Astrocyte (in vitro differentiated cells and primary cell): ENCODE data around the gene TRIP12. TPM values are rescaled to one million over a fixed set of nuclear protein-coding genes. Genes with fewer than 3 reads are reported as not detected.

ENCODE experiments used
- DNase-seq: peaks from one replicate; pipeline ENCODE4 v3.0.0-alpha.2; 2010; ENCODE audit warnings: low read depth
- FAIRE-seq: peaks from 2 replicates; lab custom pipeline; 2011; peaks lifted over from hg19 to GRCh38; lab: Jason Lieb, UNC
- H2AFZ ChIP-seq: 2 replicates; pipeline ENCODE4 v1.6.0; 2012; ENCODE audit warnings: low read depth, low read length, inconsistent platforms
- H3K27ac ChIP-seq: 2 replicates; pipeline ENCODE4 v1.5.1; 2011; ENCODE audit warnings: low read depth, low read length, inconsistent platforms
- H3K27me3 ChIP-seq: 2 replicates; pipeline ENCODE4 v1.6.0; 2011; ENCODE audit warnings: low read length, inconsistent platforms; ENCODE audit not compliant: insufficient read depth
- H3K36me3 ChIP-seq: 2 replicates; pipeline ENCODE4 v1.5.1; 2011; ENCODE audit warnings: low read length, inconsistent platforms; ENCODE audit not compliant: insufficient read depth
- H3K4me1 ChIP-seq: 2 replicates; pipeline ENCODE4 v1.5.1; 2011; ENCODE audit warnings: low read length, inconsistent platforms; ENCODE audit not compliant: insufficient read depth
- H3K4me2 ChIP-seq: 2 replicates; pipeline ENCODE4 v1.6.0; 2012; ENCODE audit warnings: low read length, inconsistent platforms
- H3K4me3 ChIP-seq: 2 replicates; pipeline ENCODE4 v1.5.1; 2011; ENCODE audit warnings: low read depth, mild to moderate bottlenecking, low read length, inconsistent platforms; ENCODE audit not compliant: insufficient read depth
- H3K79me2 ChIP-seq: 2 replicates; pipeline ENCODE4 v1.6.0; 2012; ENCODE audit warnings: mild to moderate bottlenecking, low read length, inconsistent platforms; ENCODE audit not compliant: insufficient read depth
- H3K9ac ChIP-seq: 2 replicates; pipeline ENCODE4 v1.6.0; 2012; ENCODE audit warnings: mild to moderate bottlenecking, low read length, inconsistent platforms
- H3K9me3 ChIP-seq: 2 replicates; pipeline ENCODE4 v1.5.1; 2012; ENCODE audit warnings: low read depth, mild to moderate bottlenecking, low read length, inconsistent platforms; ENCODE audit not compliant: insufficient read depth
- H4K20me1 ChIP-seq: 2 replicates; pipeline ENCODE4 v1.6.0; 2012; ENCODE audit warnings: low read length, inconsistent platforms; ENCODE audit not compliant: insufficient read depth
- H3K27ac Mint-ChIP-seq: one replicate; pipeline ENCODE4 v1.8.0; 2021; ENCODE audit warnings: mild to moderate bottlenecking, mixed read lengths; ENCODE audit not compliant: unreplicated experiment
- H3K27me3 Mint-ChIP-seq: one replicate; pipeline ENCODE4 v1.8.0; 2021; ENCODE audit warnings: low read depth, mixed read lengths; ENCODE audit not compliant: unreplicated experiment
- H3K36me3 Mint-ChIP-seq: one replicate; pipeline ENCODE4 v1.8.0; 2021; ENCODE audit warnings: low read depth, mixed read lengths; ENCODE audit not compliant: unreplicated experiment
- H3K4me1 Mint-ChIP-seq: one replicate; pipeline ENCODE4 v1.8.0; 2021; ENCODE audit warnings: low read depth, mixed read lengths; ENCODE audit not compliant: unreplicated experiment
- H3K4me3 Mint-ChIP-seq: one replicate; pipeline ENCODE4 v1.8.0; 2021; ENCODE audit warnings: mild to moderate bottlenecking, moderate library complexity, mixed read lengths; ENCODE audit not compliant: unreplicated experiment
- H3K9me3 Mint-ChIP-seq: one replicate; pipeline ENCODE4 v1.8.0; 2021; ENCODE audit warnings: mild to moderate bottlenecking, mixed read lengths; ENCODE audit not compliant: unreplicated experiment
- EZH2 ChIP-seq: IDR thresholded peaks from 2 replicates; pipeline ENCODE4 v1.6.1; 2012; ENCODE audit warnings: mild to moderate bottlenecking, low read length, inconsistent platforms; ENCODE audit not compliant: insufficient read depth
- total RNA-seq: library from RNA; stranded (reverse); gene quantifications from 2 replicates; pipeline ENCODE4 v1.2.1, GENCODE V29; 2021
- TF ChIP-seq, protein P1 (sequence below): IDR thresholded peaks from 2 replicates; pipeline ENCODE4 v1.5.1; 2011; ENCODE audit warnings: low read depth, mild to moderate bottlenecking, inconsistent platforms, low read length, moderate library complexity; ENCODE audit not compliant: insufficient read depth

TRIP12 gene
- total RNA-seq, 1 donor from 2014 or later: 379 TPM

- peaks cover 29% of the 10 kb centered on the region for H3K4me1 ChIP-seq
- H3K9ac ChIP-seq: no peak overlapping the region
- no peak overlapping the region for H3K4me3 Mint-ChIP-seq
- H3K27me3 Mint-ChIP-seq: no peaks in the 10 kb centered on the region
- H3K9me3 Mint-ChIP-seq: no peaks in the 10 kb centered on the region
- H3K36me3 Mint-ChIP-seq: peaks cover 22% of the 10 kb centered on the region
- H3K36me3 ChIP-seq: peaks cover 44% of the 10 kb centered on the region
- H3K9me3 ChIP-seq: no peaks in the 10 kb centered on the region
- peaks cover 31% of the 10 kb centered on the region for H3K4me1 Mint-ChIP-seq
- TF ChIP-seq, protein P1, sequence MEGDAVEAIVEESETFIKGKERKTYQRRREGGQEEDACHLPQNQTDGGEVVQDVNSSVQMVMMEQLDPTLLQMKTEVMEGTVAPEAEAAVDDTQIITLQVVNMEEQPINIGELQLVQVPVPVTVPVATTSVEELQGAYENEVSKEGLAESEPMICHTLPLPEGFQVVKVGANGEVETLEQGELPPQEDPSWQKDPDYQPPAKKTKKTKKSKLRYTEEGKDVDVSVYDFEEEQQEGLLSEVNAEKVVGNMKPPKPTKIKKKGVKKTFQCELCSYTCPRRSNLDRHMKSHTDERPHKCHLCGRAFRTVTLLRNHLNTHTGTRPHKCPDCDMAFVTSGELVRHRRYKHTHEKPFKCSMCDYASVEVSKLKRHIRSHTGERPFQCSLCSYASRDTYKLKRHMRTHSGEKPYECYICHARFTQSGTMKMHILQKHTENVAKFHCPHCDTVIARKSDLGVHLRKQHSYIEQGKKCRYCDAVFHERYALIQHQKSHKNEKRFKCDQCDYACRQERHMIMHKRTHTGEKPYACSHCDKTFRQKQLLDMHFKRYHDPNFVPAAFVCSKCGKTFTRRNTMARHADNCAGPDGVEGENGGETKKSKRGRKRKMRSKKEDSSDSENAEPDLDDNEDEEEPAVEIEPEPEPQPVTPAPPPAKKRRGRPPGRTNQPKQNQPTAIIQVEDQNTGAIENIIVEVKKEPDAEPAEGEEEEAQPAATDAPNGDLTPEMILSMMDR: no peak
- TF ChIP-seq EZH2: no peak
- FAIRE-seq (no peak), DNase-seq (no peak)
- H2AFZ ChIP-seq: no peak overlapping the region
- no peak overlapping the region for H3K4me2 ChIP-seq
- no peak overlapping the region for H3K27ac ChIP-seq
- H3K27me3 ChIP-seq: no peaks in the 10 kb centered on the region
- no peak overlapping the region for H3K4me3 ChIP-seq
- peaks cover 24% of the 10 kb centered on the region for H4K20me1 ChIP-seq
- peaks cover 15% of the 10 kb centered on the region for H3K79me2 ChIP-seq
- H3K27ac Mint-ChIP-seq: peak overlapping the region; percentile 29
These were observed 144.1 kb downstream of the TRIP12 start for GRCh38 chr2:229777716-229778115.

- Mint-ChIP-seq H3K36me3 (peaks cover 27% of the 10 kb centered on the region), H3K4me1 (peaks cover 21% of the 10 kb centered on the region), H3K4me3 (no peak overlapping the region), H3K9me3 (no peaks in the 10 kb centered on the region), H3K27me3 (no peaks in the 10 kb centered on the region), H3K27ac (no peak overlapping the region)
- peaks cover 19% of the 10 kb centered on the region for H3K4me1 ChIP-seq
- no peak overlapping the region for H3K27ac ChIP-seq
- H3K27me3 ChIP-seq: no peaks in the 10 kb centered on the region
- no peaks in the 10 kb centered on the region for H3K9me3 ChIP-seq
- no peak for DNase-seq
- peaks cover 56% of the 10 kb centered on the region for H3K36me3 ChIP-seq
- no peak overlapping the region for H2AFZ ChIP-seq
- peaks cover 10% of the 10 kb centered on the region for H4K20me1 ChIP-seq
- no peak overlapping the region for H3K4me3 ChIP-seq
- no peak for TF ChIP-seq EZH2
- TF ChIP-seq, protein P1: no peak
- H3K9ac ChIP-seq: no peak overlapping the region
- no peak overlapping the region for H3K4me2 ChIP-seq
- peaks cover 15% of the 10 kb centered on the region for H3K79me2 ChIP-seq
- no peak for FAIRE-seq
These were observed 146.0 kb downstream of the TRIP12 start for GRCh38 chr2:229775614-229776313.

GRCh38 chr2:229774237-229774636 is 147.6 kb downstream of the TRIP12 start:
- TF ChIP-seq, protein P1: no peak
- no peak for TF ChIP-seq EZH2
- H3K27me3 Mint-ChIP-seq: no peaks in the 10 kb centered on the region
- H3K9me3 ChIP-seq: no peaks in the 10 kb centered on the region
- no peak overlapping the region for H3K27ac Mint-ChIP-seq
- H2AFZ ChIP-seq: no peak overlapping the region
- H3K36me3 ChIP-seq: peaks cover 61% of the 10 kb centered on the region
- FAIRE-seq (no peak), DNase-seq (no peak)
- H3K27ac ChIP-seq: no peak overlapping the region
- no peaks in the 10 kb centered on the region for H3K9me3 Mint-ChIP-seq
- H3K4me1 ChIP-seq: peaks cover 5% of the 10 kb centered on the region
- peaks cover 2% of the 10 kb centered on the region for H3K79me2 ChIP-seq
- no peak overlapping the region for H3K9ac ChIP-seq
- H3K27me3 ChIP-seq: no peaks in the 10 kb centered on the region
- H3K4me2 ChIP-seq: no peak overlapping the region
- no peaks in the 10 kb centered on the region for H4K20me1 ChIP-seq
- no peak overlapping the region for H3K4me3 Mint-ChIP-seq
- H3K36me3 Mint-ChIP-seq: peaks cover 30% of the 10 kb centered on the region
- peaks cover 7% of the 10 kb centered on the region for H3K4me1 Mint-ChIP-seq
- H3K4me3 ChIP-seq: no peak overlapping the region
